HEK293T (cell line): ENCODE data around the gene THAP11.
"Not testable (repeated sequence)": the region's sequence is repeated elsewhere in the genome, so short reads cannot be mapped to it uniquely, and the experiment has no call there.

ENCODE experiments used
- BHLHE40 ChIP-seq: fragments of 450-650 bp; IDR thresholded peaks from 2 replicates; pipeline ENCODE4 v1.6.1; 2016; ENCODE audit warnings: mild to moderate bottlenecking, moderate library complexity, borderline replicate concordance
- ELF4 ChIP-seq: fragments of 450-650 bp; IDR thresholded peaks from 2 replicates; pipeline ENCODE4 v1.6.1; 2017; ENCODE audit warnings: antibody characterized with exemption
- FOXA1 ChIP-seq: fragments of 450-650 bp; IDR thresholded peaks from 2 replicates; pipeline ENCODE4 v1.6.1; 2016; ENCODE audit warnings: mild to moderate bottlenecking
- FOXK2 ChIP-seq: fragments of 450-650 bp; IDR thresholded peaks from 2 replicates; pipeline ENCODE4 v1.6.1; 2016; ENCODE audit warnings: mild to moderate bottlenecking
- FOXM1 ChIP-seq: fragments of 450-650 bp; IDR thresholded peaks from 2 replicates; pipeline ENCODE4 v1.6.1; 2017; ENCODE audit warnings: mild to moderate bottlenecking, borderline replicate concordance
- L3MBTL2 ChIP-seq: fragments of 450-650 bp; conservative IDR thresholded peaks from 2 replicates; pipeline ENCODE4 v1.6.1; 2016; ENCODE audit warnings: mild to moderate bottlenecking
- SP1 ChIP-seq: fragments of 450-650 bp; IDR thresholded peaks from 2 replicates; pipeline ENCODE4 v1.6.1; 2017
- TARDBP ChIP-seq: fragments of 450-650 bp; IDR thresholded peaks from 2 replicates; pipeline ENCODE4 v1.6.1; 2016
- ZNF384 ChIP-seq: fragments of 450-650 bp; IDR thresholded peaks from 2 replicates; pipeline ENCODE4 v1.6.1; 2016

- not testable (repeated sequence) for TF ChIP-seq ELF4, FOXM1, L3MBTL2, TARDBP, SP1, BHLHE40, FOXK2, FOXA1, ZNF384
These were observed 21.9 kb downstream of the THAP11 start for GRCh38 chr16:67864044-67864443.
